HG03439 (cell line): ENCODE data around the gene RBM19.
"Not testable (repeated sequence)": the region's sequence is repeated elsewhere in the genome, so short reads cannot be mapped to it uniquely, and the experiment has no call there.

Source experiments
- ATAC-seq: cut with Tn5 transposase; IDR thresholded peaks from one replicate; pipeline ENCODE4 v1.9.1; 2021; ENCODE audit warnings: mild to moderate bottlenecking, moderate library complexity; ENCODE audit not compliant: unreplicated experiment

RBM19 gene

DNA sequence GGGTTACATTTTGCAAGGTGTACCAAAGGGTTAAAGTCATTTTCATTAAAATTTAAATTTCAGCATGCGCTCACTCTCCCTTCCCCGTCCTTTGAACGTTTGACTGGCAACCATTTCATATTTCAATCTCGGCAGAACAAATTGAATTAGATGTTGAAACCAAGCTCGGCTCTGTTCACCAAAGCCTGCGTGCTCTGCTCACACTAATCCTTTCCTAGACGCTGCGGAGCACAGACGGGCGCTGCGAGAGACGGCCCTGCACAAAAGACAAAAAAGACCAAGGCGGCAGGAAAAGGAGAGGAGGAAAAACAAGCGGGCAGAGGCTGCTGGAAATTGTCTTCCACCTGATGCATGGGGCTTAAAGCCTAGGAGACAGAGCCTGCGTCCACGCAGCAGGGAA is 149.3 kb downstream of the RBM19 start:
- ATAC-seq = no peak

DNA sequence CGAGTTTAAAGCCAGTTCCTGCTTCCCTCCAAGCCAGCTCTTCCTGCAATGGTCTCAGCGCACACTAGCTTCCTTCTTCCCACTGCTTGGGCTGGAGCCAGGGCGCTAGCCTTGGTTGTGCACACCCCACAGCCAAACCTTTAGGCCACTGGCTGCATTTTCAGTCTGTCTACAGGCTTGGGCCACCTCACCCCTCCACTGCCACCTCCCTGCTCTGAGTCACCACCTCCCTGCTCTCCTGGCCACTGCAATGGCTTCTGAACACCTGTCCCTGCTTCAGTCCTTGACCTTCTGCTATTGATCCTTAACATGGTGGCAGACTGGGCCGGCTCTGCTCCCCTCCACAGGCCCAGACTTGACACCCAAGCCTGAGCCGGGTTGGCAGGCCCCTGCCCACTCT is 151.1 kb downstream of the RBM19 start:
- ATAC-seq = no peak

- ATAC-seq = no peak
These were observed 152.9 kb downstream of the RBM19 start for GRCh38 chr12:113813229-113813541.

GRCh38 chr12:113812411-113813228 is 153.5 kb downstream of the RBM19 start:
- ATAC-seq = no peak

DNA sequence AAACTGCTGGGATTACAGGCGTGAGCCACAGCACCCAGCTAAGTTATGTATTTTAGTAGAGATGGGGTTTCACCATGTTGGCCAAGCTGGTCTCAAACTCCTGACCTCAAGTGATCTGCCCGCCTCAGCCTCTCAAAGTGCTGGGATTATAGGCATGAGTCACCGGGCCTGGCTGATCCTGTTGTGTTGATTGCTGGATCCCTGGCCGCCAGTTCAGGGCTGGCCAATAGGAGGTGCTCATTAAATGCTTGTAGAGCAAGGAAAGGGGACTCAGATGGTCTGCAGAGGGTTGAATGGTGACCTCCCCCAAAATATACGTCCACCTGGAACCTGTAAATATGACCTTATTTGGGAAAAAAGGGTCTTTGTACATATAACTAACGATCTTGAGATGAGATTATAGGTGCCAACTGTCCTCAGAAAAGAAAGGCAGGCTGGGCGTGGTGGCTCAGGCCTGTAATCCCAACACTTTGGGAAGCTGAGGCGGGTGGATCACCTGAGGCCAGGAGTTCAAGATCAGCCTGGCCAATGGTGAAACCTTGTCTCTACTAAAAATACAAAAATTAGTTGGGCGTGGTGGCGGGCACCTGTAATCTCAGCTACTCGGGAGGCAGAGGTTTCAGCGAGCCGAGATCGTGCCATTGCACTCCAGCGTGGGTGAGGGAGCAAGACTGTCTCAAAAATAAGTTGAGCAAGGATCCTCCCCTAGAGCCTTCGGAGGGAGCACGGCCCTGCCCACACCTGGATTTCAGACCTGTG is 156.5 kb downstream of the RBM19 start:
- ATAC-seq = not testable (repeated sequence)

- no peak for ATAC-seq
These were observed 157.8 kb downstream of the RBM19 start for GRCh38 chr12:113808095-113808951.

DNA sequence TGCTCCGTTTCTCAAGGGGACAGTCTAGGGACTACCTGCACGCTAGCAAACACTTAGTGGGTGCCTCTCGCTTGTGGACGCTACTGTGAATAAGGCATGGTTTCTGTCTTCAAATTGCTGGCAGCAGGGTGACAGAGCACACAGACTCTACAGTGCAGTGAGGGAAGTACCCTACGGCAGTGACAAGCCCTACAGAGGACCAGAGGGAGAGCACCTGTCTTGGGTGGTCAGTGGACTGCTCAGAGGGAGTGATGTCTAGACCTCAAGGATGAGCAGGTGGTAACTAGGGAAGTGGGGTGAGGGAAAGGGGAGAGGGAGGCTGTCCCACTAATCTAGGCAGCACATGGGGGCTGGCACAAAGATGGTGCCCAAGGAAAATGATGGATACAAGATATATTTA is 160.5 kb downstream of the RBM19 start:
- ATAC-seq = no peak

GRCh38 chr12:113804961-113805600 is 161.0 kb downstream of the RBM19 start:
- ATAC-seq = no peak

- ATAC-seq = no peak
These were observed 162.4 kb downstream of the RBM19 start for GRCh38 chr12:113803759-113804140.

GRCh38 chr12:113802966-113803758 is 163.0 kb downstream of the RBM19 start:
- ATAC-seq = no peak

DNA sequence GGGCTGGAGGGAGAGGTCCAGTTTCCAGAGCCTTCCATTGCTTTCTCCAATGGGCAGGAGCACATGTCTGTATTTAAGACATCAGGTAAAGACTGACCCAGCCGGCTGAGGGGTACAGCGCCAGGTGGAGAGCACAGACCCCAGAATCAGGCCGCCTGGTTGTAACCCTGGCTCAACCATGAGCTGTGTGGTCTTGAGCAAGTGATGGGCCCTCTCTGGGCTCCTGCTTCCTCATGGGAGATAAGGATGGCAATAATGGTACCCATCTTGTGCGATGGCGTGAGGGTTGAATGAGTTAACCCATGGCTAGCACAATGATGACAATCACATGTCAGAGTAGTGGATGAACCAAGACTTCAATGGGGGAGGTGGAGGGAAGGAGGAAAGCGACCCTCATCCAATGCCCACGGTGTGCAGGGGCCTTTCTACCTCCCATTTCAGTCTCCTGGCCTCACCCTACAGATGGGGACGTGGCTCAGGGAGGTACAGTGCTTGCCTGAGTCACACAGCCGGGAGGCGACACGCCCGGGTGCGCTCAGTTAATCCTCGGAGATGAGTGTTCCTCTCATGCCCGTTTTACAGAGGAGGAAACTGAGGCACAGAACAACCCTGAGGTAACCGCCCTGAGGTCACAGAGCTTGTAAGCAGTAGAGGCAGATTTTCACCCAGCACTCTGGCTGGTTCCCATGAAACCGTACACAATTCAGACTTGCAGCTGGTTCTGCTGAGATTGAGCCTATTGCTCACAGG is 163.9 kb downstream of the RBM19 start:
- ATAC-seq = no peak

- no peak for ATAC-seq
These were observed 165.9 kb downstream of the RBM19 start for GRCh38 chr12:113800201-113800600.

- ATAC-seq = no peak
These were observed 167.6 kb downstream of the RBM19 start for GRCh38 chr12:113798552-113798951.

DNA sequence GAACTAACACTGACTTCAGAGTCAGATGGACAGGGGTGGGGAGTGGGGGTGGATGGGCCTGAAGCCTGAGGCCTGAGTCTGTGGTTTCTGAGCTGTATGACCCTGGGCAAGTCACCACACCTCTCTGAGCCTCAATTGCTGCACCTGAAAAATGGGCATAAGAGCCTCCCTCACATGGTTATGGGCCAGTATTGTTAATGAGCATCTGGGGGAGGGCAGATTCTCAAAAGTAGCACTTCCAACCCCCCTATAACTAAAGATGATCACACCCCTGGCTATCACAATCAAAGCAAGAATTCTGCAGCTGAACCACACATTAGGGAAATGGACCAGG is 168.6 kb downstream of the RBM19 start:
- no peak for ATAC-seq

GRCh38 chr12:113796852-113797534 is 169.1 kb downstream of the RBM19 start:
- ATAC-seq = no peak

GRCh38 chr12:113796066-113796827 is 169.9 kb downstream of the RBM19 start:
- ATAC-seq = no peak

GRCh38 chr12:113795445-113795844 is 170.7 kb downstream of the RBM19 start:
- no peak for ATAC-seq

DNA sequence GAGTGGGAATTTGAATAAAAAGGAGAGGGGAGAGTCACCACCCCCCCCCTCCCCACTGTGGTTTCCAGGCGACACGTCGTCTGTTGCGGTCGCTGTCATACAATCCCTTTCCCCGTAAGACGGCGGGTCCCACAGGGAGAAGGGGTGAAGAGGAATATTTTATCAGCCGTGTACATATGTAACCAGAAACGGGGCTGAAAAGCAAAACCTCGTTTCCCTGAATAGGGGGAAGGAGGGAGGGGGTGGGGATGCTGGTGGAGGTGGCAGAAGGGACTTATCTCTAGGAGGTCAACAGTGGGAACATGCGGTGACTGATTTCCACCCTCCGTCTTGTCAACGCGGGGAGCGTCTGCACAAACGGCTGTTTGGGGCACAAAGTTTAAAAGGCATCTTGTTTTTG is 171.4 kb downstream of the RBM19 start:
- ATAC-seq = no peak
